Fibroblast of mammary gland (primary cell): ENCODE results near the gene EPC2.

Experiments
- DNase-seq: peaks from one replicate; pipeline ENCODE4 v3.0.0-alpha.2; 2010; ENCODE audit warnings: low read depth
- H3K4me3 ChIP-seq: 2 replicates; pipeline ENCODE4 v1.5.1; 2011; ENCODE audit warnings: low read depth, mild to moderate bottlenecking, low read length, moderate library complexity; ENCODE audit not compliant: control insufficient read depth
- TF ChIP-seq, protein P1 (sequence below): conservative IDR thresholded peaks from 2 replicates; pipeline ENCODE4 v1.5.1; 2011; ENCODE audit warnings: low read depth, low read length, inconsistent platforms; ENCODE audit not compliant: control insufficient read depth, insufficient read depth

Gene EPC2

DNA sequence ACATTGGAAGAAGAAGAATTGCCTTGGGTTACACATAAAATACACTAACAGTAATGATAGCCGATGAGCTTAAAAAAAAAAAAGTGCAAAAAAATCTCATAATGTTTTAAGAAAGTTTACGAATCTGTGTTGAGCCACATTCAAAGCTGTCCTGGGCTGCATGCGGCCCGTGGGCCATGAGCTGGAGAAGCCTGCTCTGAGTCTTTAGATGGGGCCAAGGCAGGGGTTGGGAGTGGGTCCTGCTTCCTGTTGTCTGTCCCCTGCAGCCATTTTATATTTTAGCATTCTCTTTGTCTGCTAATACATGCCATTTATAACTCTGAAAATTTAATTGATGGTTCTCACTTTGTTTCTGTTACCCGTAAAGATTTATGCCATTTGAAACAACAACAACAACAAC, 93.2 kb downstream of the EPC2 start:
- no peak overlapping the region for H3K4me3 ChIP-seq
- no peak for DNase-seq
- TF ChIP-seq, protein P1, sequence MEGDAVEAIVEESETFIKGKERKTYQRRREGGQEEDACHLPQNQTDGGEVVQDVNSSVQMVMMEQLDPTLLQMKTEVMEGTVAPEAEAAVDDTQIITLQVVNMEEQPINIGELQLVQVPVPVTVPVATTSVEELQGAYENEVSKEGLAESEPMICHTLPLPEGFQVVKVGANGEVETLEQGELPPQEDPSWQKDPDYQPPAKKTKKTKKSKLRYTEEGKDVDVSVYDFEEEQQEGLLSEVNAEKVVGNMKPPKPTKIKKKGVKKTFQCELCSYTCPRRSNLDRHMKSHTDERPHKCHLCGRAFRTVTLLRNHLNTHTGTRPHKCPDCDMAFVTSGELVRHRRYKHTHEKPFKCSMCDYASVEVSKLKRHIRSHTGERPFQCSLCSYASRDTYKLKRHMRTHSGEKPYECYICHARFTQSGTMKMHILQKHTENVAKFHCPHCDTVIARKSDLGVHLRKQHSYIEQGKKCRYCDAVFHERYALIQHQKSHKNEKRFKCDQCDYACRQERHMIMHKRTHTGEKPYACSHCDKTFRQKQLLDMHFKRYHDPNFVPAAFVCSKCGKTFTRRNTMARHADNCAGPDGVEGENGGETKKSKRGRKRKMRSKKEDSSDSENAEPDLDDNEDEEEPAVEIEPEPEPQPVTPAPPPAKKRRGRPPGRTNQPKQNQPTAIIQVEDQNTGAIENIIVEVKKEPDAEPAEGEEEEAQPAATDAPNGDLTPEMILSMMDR = no peak

DNA sequence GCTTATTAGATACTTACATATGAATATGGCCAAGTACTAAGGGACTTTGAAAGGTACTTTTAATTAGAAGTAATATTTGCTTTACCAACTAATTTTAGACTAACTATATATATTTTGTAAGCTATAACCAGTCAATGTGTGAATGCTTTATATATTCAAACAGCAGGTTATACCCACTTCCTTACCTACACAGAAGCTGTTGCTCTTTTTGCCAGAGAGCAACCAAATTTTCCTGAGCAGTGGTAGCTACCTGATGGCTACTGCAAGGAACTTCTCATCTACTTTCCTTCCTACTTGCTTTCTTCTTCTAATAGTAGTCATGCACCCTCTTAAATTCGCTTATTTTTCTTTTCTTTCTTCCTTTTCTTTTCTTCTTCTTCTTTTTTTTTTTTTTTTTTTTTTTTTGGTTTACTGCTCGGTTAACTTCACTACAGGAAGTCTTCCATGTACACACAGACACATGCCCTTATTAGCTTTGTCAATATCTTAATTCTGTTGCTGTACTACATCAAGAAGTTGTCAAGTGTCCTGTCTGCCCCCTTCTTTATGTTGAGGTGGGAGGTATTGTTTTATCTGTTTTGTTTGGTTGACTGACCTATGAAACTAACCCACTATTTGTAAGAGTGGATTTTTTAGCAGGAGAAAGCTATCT, 95.0 kb downstream of the EPC2 start:
- DNase-seq = no peak
- no peak overlapping the region for H3K4me3 ChIP-seq
- TF ChIP-seq, protein P1 = no peak

DNA sequence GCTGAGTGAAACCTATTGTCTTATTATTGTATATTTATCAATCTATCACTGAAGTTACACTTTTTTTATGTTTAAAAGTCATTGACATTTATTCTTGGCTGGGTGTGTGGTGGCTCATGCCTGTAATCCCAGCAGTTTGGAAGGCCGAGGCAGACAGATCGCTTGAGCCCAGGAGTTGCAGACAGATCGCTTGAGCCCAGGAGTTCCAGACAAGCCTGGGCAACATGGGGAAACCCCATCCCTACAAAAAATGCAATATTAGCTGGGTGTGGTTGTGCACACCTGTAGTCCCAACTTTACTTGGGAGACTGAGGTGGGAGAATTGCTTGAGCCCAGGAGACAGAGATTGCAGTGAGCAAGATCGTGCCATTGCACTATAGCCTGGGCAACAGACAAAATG, 97.8 kb downstream of the EPC2 start:
- no peak overlapping the region for H3K4me3 ChIP-seq
- TF ChIP-seq, protein P1 = no peak
- DNase-seq = no peak

DNA sequence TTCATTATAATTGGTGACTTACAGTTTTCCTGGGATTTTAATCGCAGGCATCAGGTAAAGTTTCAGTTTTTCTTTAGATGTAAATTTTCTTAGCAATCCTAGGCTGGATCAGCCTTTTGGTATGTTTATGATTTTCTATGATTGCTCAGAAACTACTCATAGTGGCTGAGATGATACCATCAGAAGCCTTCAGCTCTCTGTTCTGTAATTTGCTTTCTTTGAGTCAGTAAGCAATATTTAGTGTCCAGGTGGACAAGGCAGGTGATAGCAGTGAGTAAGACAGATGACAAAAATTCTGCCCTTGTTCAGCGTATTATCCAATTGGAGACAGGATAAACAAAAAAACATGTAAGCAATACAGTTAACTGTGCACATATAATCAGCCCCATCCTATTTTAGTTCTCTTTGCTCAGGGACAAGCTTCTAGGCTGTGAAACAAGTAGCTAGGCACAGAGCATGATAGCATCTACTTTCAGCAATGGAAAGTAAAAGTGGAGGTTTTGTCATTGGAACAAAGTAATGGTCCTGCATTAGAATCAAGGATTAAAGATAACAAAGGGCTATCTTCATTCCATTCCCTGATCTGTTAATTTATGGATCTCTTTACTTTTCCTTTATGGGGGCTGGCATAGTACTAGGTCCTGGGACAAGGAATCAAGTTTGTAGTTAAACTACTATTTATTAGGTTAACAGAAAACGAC, 100.8 kb downstream of the EPC2 start:
- TF ChIP-seq, protein P1 = no peak
- DNase-seq = no peak
- H3K4me3 ChIP-seq = no peak overlapping the region

DNA sequence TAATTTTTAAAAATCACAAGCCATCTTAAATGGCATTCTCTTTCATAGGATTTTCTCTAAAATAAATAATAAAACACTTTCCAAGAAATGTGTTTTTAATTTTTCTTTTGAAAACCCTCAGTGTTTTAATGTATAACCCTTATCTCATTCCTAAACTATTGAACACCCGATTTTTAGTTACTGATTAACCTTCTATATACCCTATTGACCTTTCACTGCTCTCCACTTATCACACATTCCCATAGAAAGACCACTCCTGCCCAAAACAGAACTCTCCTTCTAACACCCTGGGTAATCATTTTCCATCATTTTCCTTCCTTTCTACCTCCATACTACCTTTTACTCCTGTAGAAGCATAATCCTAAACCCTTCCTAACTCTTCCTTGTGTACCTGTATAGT, 102.4 kb downstream of the EPC2 start:
- TF ChIP-seq, protein P1 = no peak
- H3K4me3 ChIP-seq = no peak overlapping the region
- no peak for DNase-seq

DNA sequence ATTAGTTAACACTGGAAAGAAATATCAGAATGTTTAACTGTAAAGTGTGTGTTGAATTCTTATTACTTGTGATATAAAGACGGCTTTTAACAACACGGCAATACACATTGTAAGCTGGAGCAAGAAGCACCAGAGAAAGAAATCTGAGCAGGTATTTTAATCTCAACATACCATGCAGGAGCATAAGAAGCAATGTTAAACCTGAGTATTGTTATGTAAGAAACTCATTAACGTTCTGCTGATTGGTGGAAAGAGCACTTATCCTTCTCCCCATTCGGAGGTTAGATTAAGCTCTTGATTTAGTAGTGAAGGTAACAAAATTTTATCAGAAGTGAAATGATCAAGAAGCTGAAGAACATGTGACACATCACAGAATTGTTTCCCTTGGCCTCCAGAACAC, 107.4 kb downstream of the EPC2 start:
- H3K4me3 ChIP-seq = no peak overlapping the region
- no peak for DNase-seq
- TF ChIP-seq, protein P1 = no peak
